Middle frontal gyrus (tissue), 1 donor: Measurements from ENCODE around the gene TNNI3K.

ENCODE experiments used
- DNase-seq: peaks from one replicate; pipeline ENCODE4 v3.0.0-alpha.2; 2015; ENCODE audit warnings: low spot score; ENCODE audit errors: extremely low spot score

Gene TNNI3K

DNA sequence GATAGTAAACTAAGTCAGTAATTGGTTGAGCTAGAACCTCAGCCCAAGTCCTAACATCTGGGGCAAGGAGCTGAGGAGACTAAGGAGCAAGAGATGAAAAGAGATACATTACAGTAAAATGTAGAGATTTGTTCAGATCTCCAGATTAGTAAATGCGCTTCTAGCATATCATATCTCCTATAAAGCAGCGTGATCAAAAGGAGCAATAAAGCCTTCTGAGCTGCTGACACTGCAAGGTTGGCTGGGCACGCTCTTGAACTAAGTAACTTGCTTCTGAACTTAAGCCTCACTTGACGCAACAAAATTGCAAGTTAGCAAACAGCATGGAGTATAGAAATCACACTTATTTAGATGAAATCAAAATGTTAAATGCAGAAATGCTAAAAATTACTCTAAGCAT is 196.3 kb downstream of the TNNI3K start:
- no peak for DNase-seq

GRCh38 chr1:74432325-74432724 is 197.1 kb downstream of the TNNI3K start:
- no peak for DNase-seq

DNA sequence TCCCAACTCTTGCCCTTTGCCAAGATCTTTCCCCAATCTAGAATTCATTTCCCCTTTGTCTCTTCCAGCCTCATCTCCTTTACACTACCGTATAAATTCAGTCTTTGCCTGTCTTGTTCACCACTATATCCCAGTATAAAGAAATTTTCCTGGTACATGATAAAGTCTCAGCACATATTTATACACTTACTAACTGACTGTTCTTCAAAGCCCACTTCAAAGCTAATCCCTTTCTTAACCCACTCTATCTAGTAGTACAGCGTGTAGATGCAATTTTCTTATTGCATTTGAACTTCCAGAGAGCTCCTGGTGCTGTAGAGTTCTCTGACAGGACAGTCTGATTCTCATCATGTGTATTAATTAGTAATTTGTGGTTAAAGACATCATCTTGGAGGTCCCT is 199.1 kb downstream of the TNNI3K start:
- no peak for DNase-seq

DNA sequence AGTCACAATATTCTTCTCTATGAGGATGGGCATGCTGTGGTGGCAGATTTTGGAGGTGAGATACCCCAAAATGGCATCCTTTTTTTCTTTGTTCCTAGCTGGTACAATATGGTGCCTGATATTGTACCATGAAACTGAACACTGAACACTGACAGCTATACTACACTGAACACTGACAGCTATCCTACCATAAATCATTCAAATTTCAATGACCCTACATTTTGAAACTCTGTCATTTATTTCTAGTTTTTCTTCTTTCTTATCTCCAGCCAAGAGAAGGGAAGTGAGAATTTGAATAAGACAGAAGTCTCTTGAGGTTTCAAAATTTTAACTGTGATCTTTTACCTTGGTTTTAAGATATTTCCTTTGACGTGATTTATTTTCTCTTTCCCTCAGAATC is 200.9 kb downstream of the TNNI3K start:
- DNase-seq = no peak

DNA sequence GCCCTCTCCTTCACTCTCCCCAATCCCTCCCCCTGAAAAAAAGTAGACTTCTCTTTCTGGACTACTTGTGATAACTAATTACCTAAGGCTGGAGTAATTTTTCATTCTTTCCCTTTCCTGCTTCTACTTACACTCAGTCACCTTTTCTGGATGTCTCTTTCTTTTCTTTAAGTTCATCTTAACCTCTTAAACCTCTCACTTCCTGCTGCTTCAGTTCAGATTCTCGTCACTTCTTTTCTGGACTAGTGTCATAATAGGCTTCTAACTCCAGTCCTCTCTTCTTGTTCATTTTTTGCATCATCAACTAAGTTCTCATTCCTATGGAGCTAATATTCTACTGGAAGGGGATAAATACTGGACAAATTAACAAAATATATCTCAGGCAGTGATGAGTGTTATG is 201.8 kb downstream of the TNNI3K start:
- no peak for DNase-seq

GRCh38 chr1:74452035-74452434 is 216.8 kb downstream of the TNNI3K start:
- DNase-seq = no peak

- DNase-seq = no peak
Measured at GRCh38 chr1:74453277-74453676, 218.1 kb downstream of the TNNI3K start.

- no peak for DNase-seq
Measured at GRCh38 chr1:74455390-74455789, 220.2 kb downstream of the TNNI3K start.

- DNase-seq = no peak
Measured at GRCh38 chr1:74457253-74457652, 222.1 kb downstream of the TNNI3K start.

DNA sequence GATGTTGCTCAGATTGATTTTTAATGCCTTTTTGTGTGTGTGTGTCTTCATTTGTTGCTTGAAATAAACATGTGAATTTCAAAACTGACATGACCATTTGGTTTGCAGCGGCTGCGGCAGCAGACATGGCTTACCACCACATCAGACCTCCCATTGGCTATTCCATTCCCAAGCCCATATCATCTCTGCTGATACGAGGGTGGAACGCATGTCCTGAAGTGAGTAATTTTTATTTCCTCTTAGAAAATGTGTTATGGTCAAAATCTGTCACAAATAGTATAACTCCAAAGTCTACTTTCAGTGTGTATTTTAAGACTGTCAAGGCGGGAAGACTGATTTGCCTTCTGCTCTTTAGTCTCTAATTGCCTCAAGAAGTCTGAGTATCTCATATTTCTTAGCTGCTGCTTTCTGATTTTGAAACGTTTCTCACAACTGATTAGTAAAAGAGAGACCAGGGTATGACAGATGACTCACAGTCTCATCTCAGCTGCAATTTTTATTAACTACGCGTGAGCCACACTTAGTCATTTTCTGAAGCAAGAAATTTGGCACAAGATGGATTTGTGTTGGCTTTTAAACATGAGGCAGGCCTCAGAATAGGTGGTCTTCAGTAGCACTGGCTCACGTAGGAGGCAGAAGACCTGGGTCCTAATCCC is 228.3 kb downstream of the TNNI3K start:
- DNase-seq = no peak

GRCh38 chr1:74464037-74464436 is 228.8 kb downstream of the TNNI3K start:
- DNase-seq = no peak

GRCh38 chr1:74465193-74465681 is 230.1 kb downstream of the TNNI3K start:
- no peak for DNase-seq

DNA sequence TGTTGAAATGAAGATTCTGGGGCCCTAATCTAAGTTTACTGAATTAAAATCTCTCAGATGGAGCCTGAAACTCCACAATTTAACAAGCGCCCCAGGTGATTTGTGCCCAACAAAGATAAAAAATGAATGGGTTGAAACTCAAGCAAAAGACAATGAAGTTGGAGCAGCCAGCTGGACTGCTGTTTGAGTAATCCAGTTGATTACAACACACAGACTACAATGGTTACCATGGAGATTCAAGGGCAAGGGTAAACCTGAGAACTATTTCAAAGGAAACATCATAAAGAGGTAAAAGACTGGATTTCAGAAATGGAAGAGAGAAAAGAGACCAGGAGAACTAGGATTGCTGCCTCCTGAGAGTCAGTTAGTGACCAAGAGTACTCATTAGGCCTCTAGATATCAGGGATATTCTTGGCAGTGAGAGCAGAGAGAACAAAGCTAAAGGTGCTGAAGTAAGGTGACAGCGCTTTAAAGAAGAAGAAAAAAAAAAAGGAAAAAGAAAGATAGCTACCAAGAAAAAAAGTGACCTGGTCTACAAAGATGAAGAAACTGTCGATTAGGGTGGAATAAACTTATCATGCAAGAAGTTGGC is 232.7 kb downstream of the TNNI3K start:
- no peak for DNase-seq

DNA sequence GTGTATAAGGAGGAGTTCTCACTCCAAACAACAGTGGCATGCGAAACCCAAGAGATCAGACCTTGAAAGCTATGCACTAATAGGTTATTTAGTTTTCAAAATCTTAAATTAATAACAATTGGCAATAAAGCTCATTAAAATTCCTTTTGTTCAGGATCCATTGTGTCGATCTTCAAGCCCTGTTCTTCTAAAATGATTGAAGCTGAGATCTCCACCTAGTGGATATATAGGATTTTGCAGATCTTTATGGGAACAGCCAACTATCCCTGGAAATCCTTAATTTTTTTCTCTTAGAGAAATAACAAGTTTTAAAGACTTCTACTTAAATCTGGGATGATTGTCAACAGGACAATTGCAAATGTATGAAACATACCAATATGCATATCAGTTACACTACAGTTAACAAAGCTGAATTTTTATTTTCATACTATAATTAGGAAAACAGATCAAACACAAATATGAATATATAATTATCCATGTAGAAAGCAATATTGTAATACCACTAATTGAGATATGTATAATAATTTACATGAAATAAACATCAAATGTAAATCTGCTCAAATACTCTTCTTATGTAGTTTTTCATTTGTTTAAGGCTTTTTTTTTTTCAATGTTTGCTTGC is 233.9 kb downstream of the TNNI3K start:
- no peak for DNase-seq

DNA sequence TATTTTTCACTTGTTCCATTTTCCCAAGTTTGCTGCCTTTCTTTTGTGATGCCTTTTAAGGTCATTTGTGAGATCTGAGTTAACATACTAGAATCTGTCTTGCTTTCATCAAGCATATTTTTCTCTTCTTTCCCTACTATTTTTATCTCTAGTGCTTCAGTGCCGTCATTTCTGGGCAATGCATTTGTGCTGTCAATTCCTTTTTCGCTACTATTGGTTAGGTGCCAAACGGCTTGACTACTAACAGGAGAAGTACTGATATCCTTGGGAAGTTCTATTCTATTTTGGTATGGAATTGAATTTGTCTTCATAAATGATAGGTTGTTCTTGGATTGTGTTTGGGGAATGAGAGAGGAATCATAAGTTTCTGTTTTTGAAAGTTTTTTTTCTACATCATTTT is 235.1 kb downstream of the TNNI3K start:
- DNase-seq = no peak

GRCh38 chr1:74470936-74471335 is 235.7 kb downstream of the TNNI3K start:
- DNase-seq = no peak

- DNase-seq = no peak
Measured at GRCh38 chr1:74471470-74471869, 236.3 kb downstream of the TNNI3K start.

GRCh38 chr1:74474585-74474984 is 239.4 kb downstream of the TNNI3K start:
- DNase-seq = no peak

- DNase-seq = no peak
Measured at GRCh38 chr1:74478979-74479378, 243.8 kb downstream of the TNNI3K start.

GRCh38 chr1:74480068-74480467 is 244.9 kb downstream of the TNNI3K start:
- no peak for DNase-seq

GRCh38 chr1:74481607-74482006 is 246.4 kb downstream of the TNNI3K start:
- no peak for DNase-seq

- no peak for DNase-seq
Measured at GRCh38 chr1:74485622-74486021, 250.4 kb downstream of the TNNI3K start.

DNA sequence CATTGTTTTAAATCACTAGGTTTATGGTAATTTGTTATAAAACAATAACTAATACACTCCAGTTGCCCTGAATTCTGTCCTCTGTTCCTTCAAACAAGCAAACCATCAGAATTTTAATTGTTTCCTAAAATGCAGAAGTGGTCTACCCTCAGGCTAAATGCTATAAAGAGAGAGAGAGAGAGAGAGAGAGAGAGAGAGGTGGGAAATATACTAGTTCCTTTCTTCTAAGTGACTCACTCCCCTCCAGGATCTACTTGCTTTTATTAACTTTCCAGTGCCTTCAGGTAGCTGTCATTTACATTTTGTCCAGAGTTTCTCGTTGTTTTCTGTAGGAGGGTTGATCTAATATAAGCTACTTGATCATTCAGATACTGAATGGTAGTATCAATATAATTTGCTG is 250.8 kb downstream of the TNNI3K start:
- DNase-seq = no peak
